GM21529 (cell line): Measurements from ENCODE around the gene BLOC1S5.
"Not testable (repeated sequence)": the region's sequence is repeated elsewhere in the genome, so short reads cannot be mapped to it uniquely, and the experiment has no call there.

ENCODE experiments used
- ATAC-seq: cut with Tn5 transposase; IDR thresholded peaks from one replicate; pipeline ENCODE4 v1.9.1; 2021; ENCODE audit not compliant: unreplicated experiment

Gene BLOC1S5

GRCh38 chr6:8047541-8048292 is 16.5 kb downstream of the BLOC1S5 start:
- no peak for ATAC-seq

- not testable (repeated sequence) for ATAC-seq
These were observed 18.4 kb downstream of the BLOC1S5 start for GRCh38 chr6:8045769-8046168.

- ATAC-seq, result no peak
These were observed 21.0 kb downstream of the BLOC1S5 start for GRCh38 chr6:8043221-8043620.

- ATAC-seq, result no peak
These were observed 22.1 kb downstream of the BLOC1S5 start for GRCh38 chr6:8041913-8042583.

GRCh38 chr6:8034107-8034506 is 30.1 kb downstream of the BLOC1S5 start:
- not testable (repeated sequence) for ATAC-seq

- ATAC-seq, result no peak
These were observed 33.3 kb downstream of the BLOC1S5 start for GRCh38 chr6:8030920-8031319.

GRCh38 chr6:8029243-8029870 is 34.8 kb downstream of the BLOC1S5 start:
- ATAC-seq, result no peak

GRCh38 chr6:8027965-8028651 is 36.1 kb downstream of the BLOC1S5 start:
- no peak for ATAC-seq

- ATAC-seq, result no peak
These were observed 37.4 kb downstream of the BLOC1S5 start for GRCh38 chr6:8026800-8027199.

- ATAC-seq, result no peak
These were observed 39.0 kb downstream of the BLOC1S5 start for GRCh38 chr6:8025191-8025590.

- ATAC-seq, result no peak
These were observed 40.6 kb downstream of the BLOC1S5 start for GRCh38 chr6:8023638-8024037.

- ATAC-seq, result no peak
These were observed 44.1 kb downstream of the BLOC1S5 start for GRCh38 chr6:8020083-8020482.

- ATAC-seq, result no peak
These were observed 46.5 kb downstream of the BLOC1S5 start for GRCh38 chr6:8017705-8018104.

- ATAC-seq, result peak; percentile 86
These were observed 46.9 kb downstream of the BLOC1S5 start for GRCh38 chr6:8017276-8017701.

- no peak for ATAC-seq
These were observed 49.2 kb downstream of the BLOC1S5 start for GRCh38 chr6:8014947-8015346.

- ATAC-seq, result no peak
These were observed 50.4 kb downstream of the BLOC1S5 start for GRCh38 chr6:8013763-8014162.

GRCh38 chr6:8006208-8006607 is 58.0 kb downstream of the BLOC1S5 start:
- ATAC-seq, result no peak

- ATAC-seq, result no peak
These were observed 59.1 kb downstream of the BLOC1S5 start for GRCh38 chr6:8005136-8005535.

GRCh38 chr6:8000636-8001035 is 63.6 kb downstream of the BLOC1S5 start:
- no peak for ATAC-seq

GRCh38 chr6:8000188-8000596 is 64.0 kb downstream of the BLOC1S5 start:
- ATAC-seq, result no peak

GRCh38 chr6:7999201-7999600 is 65.0 kb downstream of the BLOC1S5 start:
- no peak for ATAC-seq
